ENCODE measurements around the gene ALX3. TPM values are rescaled to one million over a fixed set of nuclear protein-coding genes. Genes with fewer than 3 reads are reported as not detected.

ALX3 gene
- total and polyA plus RNA-seq, 2 of the 8 experiments (the other 6 are each of a cell fraction or from before 2014, with no cell fraction given): 0.20 TPM; not detected in 1

DNA sequence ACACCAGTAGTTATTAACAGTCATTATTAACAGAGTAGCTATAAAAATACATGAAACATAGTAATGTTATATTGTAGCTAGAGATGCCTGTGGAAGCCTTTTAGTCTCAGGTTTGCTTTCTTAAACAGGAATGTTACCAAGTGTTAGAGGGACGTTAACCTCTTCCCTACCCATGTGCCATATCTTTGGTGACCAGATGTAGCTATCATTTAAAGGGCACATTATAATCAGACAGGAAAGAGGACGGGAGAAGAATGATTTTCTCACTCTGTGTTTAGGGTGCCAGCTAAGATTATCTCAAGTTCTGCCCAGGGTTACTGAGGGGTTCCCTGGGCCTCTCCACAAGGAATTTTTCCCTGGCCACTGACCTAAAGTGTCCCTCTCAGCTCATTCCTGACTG, 20.9 kb upstream of the ALX3 start (continued):
- TF ChIP-seq, protein P1, sequence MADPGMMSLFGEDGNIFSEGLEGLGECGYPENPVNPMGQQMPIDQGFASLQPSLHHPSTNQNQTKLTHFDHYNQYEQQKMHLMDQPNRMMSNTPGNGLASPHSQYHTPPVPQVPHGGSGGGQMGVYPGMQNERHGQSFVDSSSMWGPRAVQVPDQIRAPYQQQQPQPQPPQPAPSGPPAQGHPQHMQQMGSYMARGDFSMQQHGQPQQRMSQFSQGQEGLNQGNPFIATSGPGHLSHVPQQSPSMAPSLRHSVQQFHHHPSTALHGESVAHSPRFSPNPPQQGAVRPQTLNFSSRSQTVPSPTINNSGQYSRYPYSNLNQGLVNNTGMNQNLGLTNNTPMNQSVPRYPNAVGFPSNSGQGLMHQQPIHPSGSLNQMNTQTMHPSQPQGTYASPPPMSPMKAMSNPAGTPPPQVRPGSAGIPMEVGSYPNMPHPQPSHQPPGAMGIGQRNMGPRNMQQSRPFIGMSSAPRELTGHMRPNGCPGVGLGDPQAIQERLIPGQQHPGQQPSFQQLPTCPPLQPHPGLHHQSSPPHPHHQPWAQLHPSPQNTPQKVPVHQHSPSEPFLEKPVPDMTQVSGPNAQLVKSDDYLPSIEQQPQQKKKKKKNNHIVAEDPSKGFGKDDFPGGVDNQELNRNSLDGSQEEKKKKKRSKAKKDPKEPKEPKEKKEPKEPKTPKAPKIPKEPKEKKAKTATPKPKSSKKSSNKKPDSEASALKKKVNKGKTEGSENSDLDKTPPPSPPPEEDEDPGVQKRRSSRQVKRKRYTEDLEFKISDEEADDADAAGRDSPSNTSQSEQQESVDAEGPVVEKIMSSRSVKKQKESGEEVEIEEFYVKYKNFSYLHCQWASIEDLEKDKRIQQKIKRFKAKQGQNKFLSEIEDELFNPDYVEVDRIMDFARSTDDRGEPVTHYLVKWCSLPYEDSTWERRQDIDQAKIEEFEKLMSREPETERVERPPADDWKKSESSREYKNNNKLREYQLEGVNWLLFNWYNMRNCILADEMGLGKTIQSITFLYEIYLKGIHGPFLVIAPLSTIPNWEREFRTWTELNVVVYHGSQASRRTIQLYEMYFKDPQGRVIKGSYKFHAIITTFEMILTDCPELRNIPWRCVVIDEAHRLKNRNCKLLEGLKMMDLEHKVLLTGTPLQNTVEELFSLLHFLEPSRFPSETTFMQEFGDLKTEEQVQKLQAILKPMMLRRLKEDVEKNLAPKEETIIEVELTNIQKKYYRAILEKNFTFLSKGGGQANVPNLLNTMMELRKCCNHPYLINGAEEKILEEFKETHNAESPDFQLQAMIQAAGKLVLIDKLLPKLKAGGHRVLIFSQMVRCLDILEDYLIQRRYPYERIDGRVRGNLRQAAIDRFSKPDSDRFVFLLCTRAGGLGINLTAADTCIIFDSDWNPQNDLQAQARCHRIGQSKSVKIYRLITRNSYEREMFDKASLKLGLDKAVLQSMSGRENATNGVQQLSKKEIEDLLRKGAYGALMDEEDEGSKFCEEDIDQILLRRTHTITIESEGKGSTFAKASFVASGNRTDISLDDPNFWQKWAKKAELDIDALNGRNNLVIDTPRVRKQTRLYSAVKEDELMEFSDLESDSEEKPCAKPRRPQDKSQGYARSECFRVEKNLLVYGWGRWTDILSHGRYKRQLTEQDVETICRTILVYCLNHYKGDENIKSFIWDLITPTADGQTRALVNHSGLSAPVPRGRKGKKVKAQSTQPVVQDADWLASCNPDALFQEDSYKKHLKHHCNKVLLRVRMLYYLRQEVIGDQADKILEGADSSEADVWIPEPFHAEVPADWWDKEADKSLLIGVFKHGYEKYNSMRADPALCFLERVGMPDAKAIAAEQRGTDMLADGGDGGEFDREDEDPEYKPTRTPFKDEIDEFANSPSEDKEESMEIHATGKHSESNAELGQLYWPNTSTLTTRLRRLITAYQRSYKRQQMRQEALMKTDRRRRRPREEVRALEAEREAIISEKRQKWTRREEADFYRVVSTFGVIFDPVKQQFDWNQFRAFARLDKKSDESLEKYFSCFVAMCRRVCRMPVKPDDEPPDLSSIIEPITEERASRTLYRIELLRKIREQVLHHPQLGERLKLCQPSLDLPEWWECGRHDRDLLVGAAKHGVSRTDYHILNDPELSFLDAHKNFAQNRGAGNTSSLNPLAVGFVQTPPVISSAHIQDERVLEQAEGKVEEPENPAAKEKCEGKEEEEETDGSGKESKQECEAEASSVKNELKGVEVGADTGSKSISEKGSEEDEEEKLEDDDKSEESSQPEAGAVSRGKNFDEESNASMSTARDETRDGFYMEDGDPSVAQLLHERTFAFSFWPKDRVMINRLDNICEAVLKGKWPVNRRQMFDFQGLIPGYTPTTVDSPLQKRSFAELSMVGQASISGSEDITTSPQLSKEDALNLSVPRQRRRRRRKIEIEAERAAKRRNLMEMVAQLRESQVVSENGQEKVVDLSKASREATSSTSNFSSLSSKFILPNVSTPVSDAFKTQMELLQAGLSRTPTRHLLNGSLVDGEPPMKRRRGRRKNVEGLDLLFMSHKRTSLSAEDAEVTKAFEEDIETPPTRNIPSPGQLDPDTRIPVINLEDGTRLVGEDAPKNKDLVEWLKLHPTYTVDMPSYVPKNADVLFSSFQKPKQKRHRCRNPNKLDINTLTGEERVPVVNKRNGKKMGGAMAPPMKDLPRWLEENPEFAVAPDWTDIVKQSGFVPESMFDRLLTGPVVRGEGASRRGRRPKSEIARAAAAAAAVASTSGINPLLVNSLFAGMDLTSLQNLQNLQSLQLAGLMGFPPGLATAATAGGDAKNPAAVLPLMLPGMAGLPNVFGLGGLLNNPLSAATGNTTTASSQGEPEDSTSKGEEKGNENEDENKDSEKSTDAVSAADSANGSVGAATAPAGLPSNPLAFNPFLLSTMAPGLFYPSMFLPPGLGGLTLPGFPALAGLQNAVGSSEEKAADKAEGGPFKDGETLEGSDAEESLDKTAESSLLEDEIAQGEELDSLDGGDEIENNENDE (IDR thresholded peaks at IDR 0.05; ENCODE audit: insufficient replicate concordance, low read length): no peak
- TF ChIP-seq PHF8 (conservative IDR thresholded peaks at IDR 0.05; ENCODE audit: low read depth, low read length) (no peak), SUZ12 (IDR thresholded peaks at IDR 0.05; ENCODE audit: low read length) (no peak), YY1 (IDR thresholded peaks at IDR 0.05; ENCODE audit: low read depth, low read length) (no peak), SIRT6 (IDR thresholded peaks at IDR 0.05; ENCODE audit: low read length) (no peak), JUND (IDR thresholded peaks at IDR 0.05; ENCODE audit: low read length) (no peak), POLR2A (IDR thresholded peaks at IDR 0.05; ENCODE audit: control extremely low read depth in 1 of 2, low read depth in 2 of 2, low read length in 2 of 2) (no peak), TEAD4 (IDR thresholded peaks at IDR 0.05; ENCODE audit: low read depth, low read length) (no peak)
- TF ChIP-seq, protein P2, sequence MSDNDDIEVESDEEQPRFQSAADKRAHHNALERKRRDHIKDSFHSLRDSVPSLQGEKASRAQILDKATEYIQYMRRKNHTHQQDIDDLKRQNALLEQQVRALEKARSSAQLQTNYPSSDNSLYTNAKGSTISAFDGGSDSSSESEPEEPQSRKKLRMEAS (IDR thresholded peaks at IDR 0.05): no peak

Measured in H1 (cell line).